DOHH2 (cell line): Measurements from ENCODE around the gene TTC13.

Experiments used
- H3F3A ChIP-seq: fragments of 200-600 bp; sonication (generic), shearing (Covaris generic); 2 replicates; pipeline ENCODE4 v1.6.0; 2016; ENCODE audit warnings: antibody characterized with exemption, mild to moderate bottlenecking; ENCODE audit not compliant: control insufficient read depth, insufficient read depth
- H3K27ac ChIP-seq: fragments of 200-600 bp; sonication (generic); 2 replicates; pipeline ENCODE4 v1.5.1; 2014; ENCODE audit warnings: low read depth, mild to moderate bottlenecking, low read length, moderate library complexity
- H3K27me3 ChIP-seq: fragments of 200-600 bp; sonication (generic); 2 replicates; pipeline ENCODE4 v1.6.1; 2014; ENCODE audit warnings: mild to moderate bottlenecking, low read length, mixed read lengths; ENCODE audit not compliant: control insufficient read depth
- H3K36me3 ChIP-seq: fragments of 200-600 bp; sonication (generic); 2 replicates; pipeline ENCODE4 v1.6.1; 2014; ENCODE audit warnings: mild to moderate bottlenecking, low read length, moderate library complexity, mixed read lengths; ENCODE audit not compliant: control insufficient read depth
- H3K4me1 ChIP-seq: fragments of 200-600 bp; sonication (generic); 2 replicates; pipeline ENCODE4 v1.6.1; 2014; ENCODE audit warnings: mild to moderate bottlenecking, low read length, mixed read lengths; ENCODE audit not compliant: control insufficient read depth
- H3K4me2 ChIP-seq: fragments of 200-600 bp; sonication (generic); 2 replicates; pipeline ENCODE4 v1.6.0; 2014; ENCODE audit warnings: mild to moderate bottlenecking, low read length, moderate library complexity
- H3K4me3 ChIP-seq: fragments of 200-600 bp; sonication (generic); 2 replicates; pipeline ENCODE4 v1.5.1; 2014; ENCODE audit warnings: mild to moderate bottlenecking, low read length, mixed read lengths
- H3K79me2 ChIP-seq: fragments of 200-600 bp; sonication (generic); 2 replicates; pipeline ENCODE4 v1.6.1; 2014; ENCODE audit warnings: mild to moderate bottlenecking, low read length, mixed read lengths; ENCODE audit not compliant: control insufficient read depth
- H3K9me2 ChIP-seq: fragments of 200-600 bp; sonication (generic); replicated peaks from 2 replicates; pipeline ENCODE4 v1.6.1; 2014; ENCODE audit warnings: mild to moderate bottlenecking, low read length, mixed read lengths; ENCODE audit not compliant: control insufficient read depth
- H3K9me3 ChIP-seq: fragments of 200-600 bp; sonication (generic); 2 replicates; pipeline ENCODE4 v1.6.1; 2014; ENCODE audit warnings: antibody characterized with exemption, low read length, mixed read lengths; ENCODE audit not compliant: control insufficient read depth, insufficient read depth
- H4K20me1 ChIP-seq: fragments of 200-600 bp; sonication (generic); 2 replicates; pipeline ENCODE4 v1.6.0; 2014; ENCODE audit warnings: low read depth, mild to moderate bottlenecking, antibody characterized with exemption, low read length, moderate library complexity; ENCODE audit not compliant: control insufficient read depth, insufficient read depth
- CTCF ChIP-seq: fragments of 200-600 bp; sonication (generic); IDR thresholded peaks from one replicate; pipeline ENCODE4 v1.5.1; 2014; ENCODE audit warnings: antibody characterized with exemption, mild to moderate bottlenecking, low read depth, low read length; ENCODE audit not compliant: poor library complexity, severe bottlenecking
- EZH2phosphoT487 ChIP-seq: fragments of 200-600 bp; sonication (generic); IDR thresholded peaks from 2 replicates; pipeline ENCODE4 v1.6.1; 2017; ENCODE audit warnings: borderline replicate concordance, mild to moderate bottlenecking, antibody characterized with exemption, low read length, moderate library complexity, mixed read lengths

The TTC13 gene

GRCh38 chr1:230898144-230898543 is 80.5 kb downstream of the TTC13 start:
- Histone ChIP-seq H3K79me2 (no peaks in the 10 kb centered on the region), H3K36me3 (no peaks in the 10 kb centered on the region), H3K4me3 (no peak overlapping the region), H4K20me1 (no peaks in the 10 kb centered on the region), H3K9me2 (no peaks in the 10 kb centered on the region), H3K27me3 (peaks cover 9% of the 10 kb centered on the region), H3K4me1 (no peaks in the 10 kb centered on the region), H3F3A (no peaks in the 10 kb centered on the region), H3K27ac (no peak overlapping the region), H3K4me2 (no peak overlapping the region), H3K9me3 (no peaks in the 10 kb centered on the region)
- TF ChIP-seq EZH2phosphoT487 (no peak), CTCF (no peak)

- Histone ChIP-seq H3K27me3 (peaks cover 19% of the 10 kb centered on the region), H3K36me3 (no peaks in the 10 kb centered on the region), H3K4me3 (no peak overlapping the region), H3F3A (no peaks in the 10 kb centered on the region), H3K9me2 (no peaks in the 10 kb centered on the region), H3K27ac (no peak overlapping the region), H3K79me2 (no peaks in the 10 kb centered on the region), H3K4me1 (peaks cover 5% of the 10 kb centered on the region), H4K20me1 (no peaks in the 10 kb centered on the region), H3K4me2 (no peak overlapping the region), H3K9me3 (no peaks in the 10 kb centered on the region)
- TF ChIP-seq CTCF: no peak
- no peak for TF ChIP-seq EZH2phosphoT487
Measured at GRCh38 chr1:230896779-230897178, 81.9 kb downstream of the TTC13 start.

DNA sequence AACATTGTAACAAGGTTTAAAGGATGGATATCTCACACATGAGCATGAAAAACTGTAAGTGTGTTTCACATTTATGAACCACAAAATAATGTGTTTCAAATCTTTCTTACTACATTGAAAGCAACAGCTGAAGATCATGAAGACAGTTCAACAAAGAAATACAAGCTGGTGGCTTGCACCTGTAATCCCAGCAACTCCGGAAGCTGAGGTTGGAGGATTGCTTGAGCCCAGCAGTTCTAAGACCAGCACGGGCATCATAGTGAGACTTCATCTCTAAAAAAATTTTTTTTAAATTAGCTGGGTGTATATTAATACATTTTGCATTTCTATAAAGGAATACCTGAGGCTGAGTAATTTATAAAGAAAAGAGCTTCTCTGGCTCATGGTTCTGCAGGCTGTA is 83.2 kb downstream of the TTC13 start:
- Histone ChIP-seq H3K4me1 (peaks cover 7% of the 10 kb centered on the region), H3K9me2 (no peaks in the 10 kb centered on the region), H3F3A (no peaks in the 10 kb centered on the region), H3K4me3 (no peak overlapping the region), H3K9me3 (no peaks in the 10 kb centered on the region), H3K36me3 (no peaks in the 10 kb centered on the region), H3K27me3 (peaks cover 25% of the 10 kb centered on the region), H4K20me1 (no peaks in the 10 kb centered on the region), H3K79me2 (no peaks in the 10 kb centered on the region), H3K4me2 (no peak overlapping the region), H3K27ac (no peak overlapping the region)
- TF ChIP-seq CTCF (no peak), EZH2phosphoT487 (no peak)

DNA sequence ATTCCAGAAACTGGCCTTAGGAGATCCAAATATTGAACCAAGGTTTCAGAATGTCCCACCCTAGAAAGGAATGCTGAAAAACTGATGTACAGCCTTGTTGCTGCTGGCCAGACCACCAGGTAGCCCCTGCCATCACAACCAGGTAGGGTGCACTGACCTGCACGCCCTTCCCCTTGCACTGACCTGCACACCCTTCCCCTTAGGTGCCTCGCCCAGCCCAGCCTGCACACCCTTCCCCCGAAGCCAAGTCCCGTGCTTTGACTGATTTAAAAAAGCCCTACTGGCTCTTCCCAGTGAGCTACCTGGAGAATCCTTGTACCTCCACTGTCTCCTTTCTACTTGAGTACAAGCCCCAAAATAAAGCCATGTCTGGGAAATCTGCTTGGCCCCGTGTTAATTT is 84.0 kb downstream of the TTC13 start:
- Histone ChIP-seq H3K79me2 (no peaks in the 10 kb centered on the region), H3K4me2 (no peak overlapping the region), H3K27me3 (peaks cover 25% of the 10 kb centered on the region)

More for the DNA sequence above, 84.0 kb downstream of the TTC13 start:
- no peaks in the 10 kb centered on the region for H3K9me2 ChIP-seq
- H4K20me1 ChIP-seq: no peaks in the 10 kb centered on the region
- H3K4me1 ChIP-seq: peaks cover 7% of the 10 kb centered on the region
- TF ChIP-seq EZH2phosphoT487: no peak
- TF ChIP-seq CTCF: no peak
- no peak overlapping the region for H3K4me3 ChIP-seq
- no peaks in the 10 kb centered on the region for H3F3A ChIP-seq
- no peaks in the 10 kb centered on the region for H3K9me3 ChIP-seq
- no peak overlapping the region for H3K27ac ChIP-seq
- no peaks in the 10 kb centered on the region for H3K36me3 ChIP-seq
